ENCODE data around the gene ABCA7.

The ABCA7 gene

GRCh38 chr19:1074544-1075283 is 34.8 kb downstream of the ABCA7 start:
- no peak for DNase-seq

DNA sequence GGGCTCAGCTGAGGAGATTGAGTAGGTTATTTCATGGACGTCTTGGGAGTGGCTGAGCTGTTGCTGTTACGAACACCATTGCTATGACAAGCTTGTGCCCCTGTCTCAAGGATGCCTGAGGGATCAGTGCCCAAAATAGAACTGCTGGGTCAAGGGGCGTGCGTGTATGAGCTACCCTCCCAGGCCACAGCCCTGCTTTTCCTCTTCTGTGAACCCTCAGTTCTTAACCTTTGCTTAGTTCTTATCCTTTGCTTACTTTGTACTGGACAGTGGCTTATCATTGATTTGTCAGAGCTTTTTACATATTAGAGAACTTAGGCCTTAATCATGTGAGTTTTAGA is 36.1 kb downstream of the ABCA7 start:
- no peak for DNase-seq

- no peak for DNase-seq
These were observed 37.0 kb downstream of the ABCA7 start for GRCh38 chr19:1076951-1077350.

DNA sequence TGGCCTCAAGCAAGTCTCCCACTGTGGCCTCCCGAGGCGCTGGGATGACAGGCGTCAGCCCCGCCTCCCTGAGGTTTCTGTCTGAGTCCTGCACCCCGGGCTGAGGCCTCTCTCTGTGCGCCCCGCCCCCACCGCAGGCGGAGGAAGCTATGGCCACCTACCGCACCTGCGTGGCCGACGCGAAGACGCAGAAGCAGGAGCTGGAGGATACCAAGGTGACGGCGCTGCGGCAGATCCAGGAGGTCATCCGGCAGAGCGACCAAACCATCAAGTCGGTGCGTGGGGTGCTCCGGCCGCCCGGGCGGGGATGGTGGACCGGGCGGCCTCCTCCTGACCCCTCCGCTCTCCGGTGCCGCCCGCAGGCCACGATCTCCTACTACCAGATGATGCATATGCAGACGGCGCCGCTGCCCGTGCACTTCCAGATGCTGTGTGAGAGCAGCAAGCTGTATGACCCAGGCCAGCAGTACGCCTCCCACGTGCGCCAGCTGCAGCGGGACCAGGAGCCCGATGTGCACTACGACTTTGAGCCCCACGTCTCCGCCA is 39.7 kb downstream of the ABCA7 start:
- no peak for DNase-seq

GRCh38 chr19:1080360-1081161 is 40.7 kb downstream of the ABCA7 start:
- DNase-seq = no peak

DNA sequence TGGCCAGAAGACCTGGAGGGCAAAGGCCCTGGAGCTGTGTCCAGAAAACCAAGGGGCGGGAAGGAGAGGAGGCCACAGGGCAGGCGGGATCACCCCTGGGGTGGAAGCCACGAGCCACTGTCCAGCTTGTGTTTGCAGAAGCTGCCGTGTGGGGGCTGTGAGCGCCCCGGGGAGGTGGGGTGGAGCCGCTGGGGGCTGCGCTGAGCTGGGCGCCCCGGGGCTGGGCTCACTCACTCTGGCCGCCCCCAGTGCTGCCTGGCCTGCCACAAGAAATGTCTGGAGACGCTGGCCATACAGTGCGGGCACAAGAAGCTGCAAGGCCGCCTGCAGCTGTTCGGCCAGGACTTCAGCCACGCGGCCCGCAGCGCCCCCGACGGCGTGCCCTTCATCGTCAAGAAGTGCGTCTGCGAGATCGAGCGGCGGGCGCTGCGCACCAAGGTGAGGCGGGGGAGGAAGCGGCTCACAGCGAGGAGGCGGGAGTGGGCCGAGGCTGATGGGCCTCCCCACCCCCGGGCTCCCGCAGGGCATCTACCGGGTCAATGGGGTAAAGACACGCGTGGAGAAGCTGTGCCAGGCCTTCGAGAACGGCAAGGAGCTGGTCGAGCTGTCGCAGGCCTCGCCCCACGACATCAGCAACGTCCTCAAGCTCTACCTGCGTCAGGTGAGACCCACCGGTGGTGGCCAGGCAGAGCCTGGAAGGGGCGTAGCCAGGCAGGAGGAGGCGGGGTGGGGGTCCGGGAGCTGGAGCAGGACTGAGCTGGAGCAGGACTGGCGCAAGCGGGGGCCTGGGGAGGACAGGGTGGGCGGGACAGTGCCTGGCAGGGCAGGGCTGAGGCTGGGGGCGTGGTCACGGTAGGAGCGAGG is 41.6 kb downstream of the ABCA7 start:
- no peak for DNase-seq

DNA sequence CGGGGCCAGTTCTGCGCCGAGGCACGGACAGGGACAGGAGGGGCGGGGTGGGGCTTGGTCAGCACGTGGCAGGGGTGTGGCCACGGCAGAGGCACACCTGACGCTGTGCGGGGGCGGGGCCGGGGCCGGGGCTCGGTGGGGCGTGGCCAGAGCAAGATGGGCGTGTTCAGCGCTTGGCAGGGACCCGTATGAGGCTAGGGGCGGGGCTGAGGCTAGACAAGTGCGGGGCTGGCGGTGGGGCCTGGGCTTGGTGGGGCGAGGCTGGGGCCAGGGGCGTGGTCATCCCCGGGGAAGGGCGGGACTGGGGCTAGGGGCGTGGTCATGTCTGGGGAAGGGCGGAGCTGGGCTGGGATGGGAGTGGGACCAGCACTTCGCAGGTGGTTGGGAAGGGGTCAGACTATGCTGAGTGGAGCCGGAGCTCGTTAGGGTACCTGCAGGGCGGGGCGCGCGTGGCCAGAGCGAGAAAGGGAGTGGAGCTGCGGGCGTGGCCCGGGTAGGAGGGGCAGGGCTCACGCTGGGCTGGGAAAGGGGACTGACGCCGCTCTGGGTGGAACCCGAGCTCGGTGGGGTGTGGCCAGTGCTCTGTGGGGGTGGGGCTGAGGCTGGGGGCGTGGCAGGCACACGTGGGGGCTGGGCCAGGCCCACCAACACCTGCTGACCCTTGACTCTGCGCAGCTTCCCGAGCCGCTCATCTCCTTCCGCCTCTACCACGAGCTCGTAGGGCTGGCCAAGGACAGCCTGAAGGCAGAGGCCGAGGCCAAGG is 42.4 kb downstream of the ABCA7 start:
- DNase-seq = peak; percentile 21

DNA sequence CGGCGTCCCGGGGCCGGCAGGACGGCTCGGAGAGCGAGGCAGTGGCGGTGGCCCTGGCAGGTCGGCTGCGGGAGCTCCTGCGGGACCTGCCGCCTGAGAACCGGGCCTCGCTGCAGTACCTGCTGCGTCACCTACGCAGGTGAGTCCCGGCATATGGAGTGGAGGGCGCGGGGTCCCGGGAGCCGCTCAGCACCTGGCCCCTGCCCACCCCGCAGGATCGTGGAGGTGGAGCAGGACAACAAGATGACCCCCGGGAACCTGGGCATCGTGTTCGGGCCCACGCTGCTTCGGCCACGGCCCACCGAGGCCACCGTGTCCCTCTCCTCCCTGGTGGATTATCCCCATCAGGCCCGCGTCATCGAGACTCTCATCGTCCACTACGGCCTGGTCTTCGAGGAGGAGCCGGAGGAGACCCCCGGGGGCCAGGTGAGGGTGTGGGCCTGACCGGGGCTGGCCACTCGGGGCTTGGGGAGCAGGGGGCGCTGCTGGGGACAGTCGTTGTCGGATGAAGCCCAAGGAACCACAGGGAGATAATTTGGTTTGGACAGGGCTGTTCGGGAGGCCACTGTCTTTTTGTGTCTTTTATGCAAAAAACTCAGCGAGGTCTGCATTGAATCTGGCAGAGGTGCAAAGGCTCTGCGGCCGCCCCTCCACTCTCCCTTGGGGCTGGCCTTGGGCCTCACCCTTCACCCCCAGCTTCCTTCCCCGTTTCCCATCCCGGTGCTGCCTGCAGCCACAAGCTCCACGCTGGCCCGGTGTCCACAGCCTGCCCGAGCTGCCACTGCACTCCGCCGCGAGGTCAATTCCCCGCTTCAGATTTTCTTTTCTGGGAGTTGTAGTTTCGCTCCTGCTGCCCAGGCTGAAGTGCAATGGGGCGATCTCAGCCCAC is 43.3 kb downstream of the ABCA7 start:
- DNase-seq = no peak

DNA sequence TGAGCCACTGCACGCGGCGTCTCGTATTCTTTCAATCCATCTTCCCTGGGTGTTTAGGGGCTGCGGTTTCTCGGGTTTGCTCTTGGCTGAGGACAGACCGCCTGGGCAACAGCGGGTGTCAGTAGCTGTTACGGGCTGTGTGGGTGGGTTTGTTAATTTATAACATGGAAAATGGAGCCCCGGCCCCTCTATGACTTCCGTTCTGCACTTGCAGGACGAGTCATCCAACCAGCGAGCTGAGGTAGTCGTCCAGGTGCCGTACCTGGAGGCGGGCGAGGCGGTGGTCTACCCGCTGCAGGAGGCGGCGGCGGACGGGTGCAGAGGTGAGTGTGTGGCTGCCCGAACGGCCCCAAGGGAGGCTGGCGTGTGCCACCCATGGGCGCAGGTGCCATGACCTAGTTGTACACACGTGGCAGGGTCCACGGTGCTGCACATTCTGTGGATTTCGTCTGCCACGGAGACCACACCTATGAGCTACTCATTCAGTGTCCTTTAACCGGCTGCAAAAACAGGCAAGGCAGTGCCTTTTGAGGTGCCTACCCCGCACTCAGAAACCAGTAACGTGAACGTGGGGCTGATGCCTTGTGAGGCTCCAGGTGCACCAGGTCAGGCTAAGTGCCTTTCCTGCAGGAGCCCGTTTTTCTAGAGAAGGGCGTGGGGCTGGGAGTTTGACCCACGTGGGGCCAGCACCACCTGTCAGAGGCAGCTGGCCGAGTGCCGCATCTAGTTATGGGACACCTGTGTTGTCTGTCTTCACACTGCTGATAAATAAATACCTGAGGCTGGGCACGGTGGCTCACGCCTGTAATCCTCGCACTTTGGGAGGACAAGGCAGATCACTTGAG is 44.3 kb downstream of the ABCA7 start:
- DNase-seq = no peak

- DNase-seq = no peak
These were observed 45.2 kb downstream of the ABCA7 start for GRCh38 chr19:1085053-1085658.

DNA sequence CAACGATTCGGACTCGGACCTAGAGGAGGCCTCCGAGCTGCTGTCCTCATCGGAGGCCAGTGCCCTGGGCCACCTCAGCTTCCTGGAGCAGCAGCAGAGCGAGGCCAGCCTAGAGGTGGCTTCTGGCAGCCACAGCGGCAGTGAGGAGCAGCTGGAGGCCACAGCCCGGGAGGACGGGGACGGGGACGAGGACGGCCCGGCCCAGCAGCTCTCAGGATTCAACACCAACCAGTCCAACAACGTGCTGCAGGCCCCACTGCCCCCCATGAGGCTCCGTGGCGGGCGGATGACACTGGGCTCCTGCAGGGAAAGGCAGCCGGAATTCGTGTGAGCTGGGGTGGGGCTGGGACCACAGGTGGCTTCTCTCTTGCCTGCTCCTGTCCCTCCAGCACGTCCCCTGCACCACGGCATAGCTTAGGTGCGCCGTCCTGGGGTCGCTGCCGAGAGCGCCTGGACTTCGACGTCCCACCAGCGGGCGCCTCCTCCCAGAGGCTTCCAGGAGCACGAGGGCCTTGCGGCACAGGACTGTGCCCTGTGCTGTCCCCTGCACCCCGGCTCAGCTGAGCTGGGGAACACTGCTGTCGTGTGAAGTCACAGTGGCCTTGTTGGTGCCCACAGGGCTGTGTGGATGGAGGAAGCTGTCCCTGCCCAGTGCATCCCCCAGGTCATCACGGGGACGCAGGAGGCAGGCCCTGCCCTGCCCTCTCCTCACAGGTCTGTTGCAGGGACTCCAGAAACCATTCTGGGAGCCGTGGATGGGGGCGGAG is 46.0 kb downstream of the ABCA7 start:
- no peak for DNase-seq

DNA sequence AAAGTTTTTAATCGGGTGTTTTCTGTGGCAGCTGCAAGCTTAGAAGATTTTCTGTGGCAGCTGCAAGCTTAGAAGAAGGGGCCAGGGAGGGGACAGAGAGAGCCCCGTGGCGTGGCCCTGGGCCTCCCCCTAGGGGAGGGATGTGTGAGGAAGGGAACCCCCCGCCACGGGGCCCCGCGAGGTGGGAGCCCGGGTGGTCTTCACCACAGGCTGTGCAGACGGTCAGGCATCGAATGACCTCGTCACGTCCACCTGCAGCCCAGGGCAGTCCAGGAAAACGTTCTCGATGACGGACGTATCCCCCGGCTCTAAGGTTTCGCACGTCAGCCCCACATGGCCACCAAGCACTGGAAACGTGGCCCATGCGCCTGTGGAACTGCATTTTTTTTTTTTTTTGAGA is 46.7 kb downstream of the ABCA7 start:
- DNase-seq = no peak

- no peak for DNase-seq
These were observed 48.0 kb downstream of the ABCA7 start for GRCh38 chr19:1087813-1088415.

GRCh38 chr19:1088416-1089010 is 48.6 kb downstream of the ABCA7 start:
- no peak for DNase-seq

DNA sequence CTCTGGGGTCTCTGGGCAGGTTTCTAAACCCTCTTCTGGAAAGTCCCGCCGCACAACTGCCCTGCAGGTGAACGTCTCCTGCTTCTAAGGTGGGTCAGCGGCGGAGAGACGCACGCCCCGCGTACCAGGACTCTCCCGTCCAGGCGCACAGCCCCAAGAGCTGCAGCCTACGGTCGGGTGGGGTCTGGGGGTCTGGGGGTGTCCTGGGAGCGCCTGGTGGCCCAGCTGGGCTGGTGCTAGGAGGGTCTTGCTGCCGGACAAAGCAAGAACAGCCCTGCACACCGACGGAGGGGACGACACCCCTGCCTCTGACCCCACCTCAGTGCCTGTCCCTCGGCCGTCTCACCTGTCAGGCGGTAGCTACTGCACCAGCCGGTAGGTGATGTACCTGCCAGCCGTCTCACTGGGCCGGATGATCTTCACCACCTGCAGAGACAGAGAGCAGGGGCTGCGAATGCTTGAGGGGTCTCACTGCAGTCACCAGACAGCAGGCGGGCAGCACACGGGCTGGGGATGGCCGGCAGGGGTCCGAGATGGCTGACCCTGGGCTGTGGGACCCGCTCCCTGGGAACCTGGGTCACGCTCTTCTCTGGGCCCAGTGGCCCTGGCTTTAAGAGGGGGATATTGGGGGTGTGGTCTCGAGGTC is 49.3 kb downstream of the ABCA7 start:
- no peak for DNase-seq

DNA sequence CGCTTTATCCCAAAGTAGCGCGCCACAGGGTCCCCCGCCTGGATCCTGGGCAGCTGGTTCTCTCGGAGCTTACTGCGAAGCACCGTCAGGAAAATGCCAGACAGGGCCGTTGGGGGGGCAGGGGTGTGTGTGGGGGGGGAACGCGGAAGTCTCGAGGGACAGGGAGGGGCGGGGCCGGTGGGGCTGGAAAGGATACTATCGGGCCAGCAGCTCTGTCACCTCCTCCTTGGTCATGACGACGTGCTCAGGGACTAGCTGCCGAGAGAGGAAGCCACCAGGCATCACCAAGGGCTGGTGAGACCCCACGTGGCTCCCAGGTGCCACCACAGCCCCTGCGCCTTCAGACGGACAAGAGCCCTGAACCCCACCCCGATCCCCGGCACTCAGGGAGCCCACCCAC is 50.0 kb downstream of the ABCA7 start:
- no peak for DNase-seq

- no peak for DNase-seq
These were observed 51.0 kb downstream of the ABCA7 start for GRCh38 chr19:1090731-1091543.
